Measurements from ENCODE around the gene BABAM2. TPM values are rescaled to one million over a fixed set of nuclear protein-coding genes. Genes with fewer than 3 reads are reported as not detected.

Gene BABAM2
- total and polyA plus RNA-seq, 2 of the 4 experiments (the other 2 are of a cell fraction), result 20.9 to 23.1 TPM

DNA sequence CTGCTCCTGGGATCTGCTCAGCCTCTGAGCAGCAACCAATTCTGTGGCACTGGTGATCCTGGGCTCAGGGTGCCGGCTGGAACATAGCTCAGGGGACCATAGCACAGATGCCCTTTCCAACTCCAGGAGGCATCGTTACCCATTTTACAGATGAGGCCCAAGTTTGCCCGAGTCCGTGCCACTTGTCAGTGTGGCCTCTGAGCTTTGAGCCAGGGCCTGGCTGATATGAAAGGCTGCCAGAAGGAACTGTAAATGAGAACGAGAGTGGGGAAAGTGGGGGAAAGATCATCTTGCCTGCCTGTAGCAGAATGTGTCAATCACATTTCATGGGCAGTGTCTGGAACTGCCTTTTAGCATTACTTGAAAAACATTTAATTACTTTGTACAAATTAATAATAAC, 478.8 kb downstream of the BABAM2 start:
- ChIA-PET CTCF (no interaction called here), POLR2A (ENCODE audit: unreplicated experiment) (no interaction called here)
- BruUV-seq (replicated peaks), result no TSS peak
- H2BK5ac ChIP-seq (ENCODE audit: low read depth, low read length, poor library complexity, severe bottlenecking), result no peak overlapping the region
- dilution Hi-C loops (cut with HindIII; ENCODE audit: low sequenced_read_pairs, unreplicated experiment), result no loop called here
- H3K4me2 ChIP-seq (ENCODE audit: low read depth, low read length), result no peak overlapping the region
- in situ Hi-C loops (cut with MboI; ENCODE audit: low sequenced_read_pairs), result no loop called here
- no peak overlapping the region for H2AK5ac ChIP-seq (ENCODE audit: low read depth, low read length)
- H2BK15ac ChIP-seq (ENCODE audit: low read depth, low read length), result no peak overlapping the region
- no peak overlapping the region for H2BK20ac ChIP-seq (ENCODE audit: low read depth, low read length)
- DNase-seq, result no peak
- no CpG with 5 or more reads among the region's 5 CpGs for WGBS, 2 experiments (ENCODE audit: extremely low coverage in 2 of 2, insufficient read length in 1 of 2)
- no peaks in the 10 kb centered on the region for H4K20me1 ChIP-seq (ENCODE audit: insufficient read depth, low read length)
- H2AK9ac ChIP-seq (replicated peaks; ENCODE audit: low read depth, low read length, poor library complexity), result no peak overlapping the region
- no peak for TF ChIP-seq POLR2A (IDR thresholded peaks at IDR 0.05; ENCODE audit: low read depth, low read length)
- TF ChIP-seq ELK1 (IDR thresholded peaks at IDR 0.05; ENCODE audit: borderline replicate concordance, low read depth, low read length), result no peak
- TF ChIP-seq RFX5 (IDR thresholded peaks at IDR 0.05; ENCODE audit: low read depth, low read length), result no peak
- TF ChIP-seq MAZ (IDR thresholded peaks at IDR 0.05; ENCODE audit: borderline replicate concordance, low read depth, low read length), result no peak
- no peak for TF ChIP-seq MAFK (IDR thresholded peaks at IDR 0.05; ENCODE audit: low read depth, low read length)
- TF ChIP-seq CHD1 (IDR thresholded peaks at IDR 0.05; ENCODE audit: low read depth, low read length), result no peak
- TF ChIP-seq SMC3 (IDR thresholded peaks at IDR 0.05; ENCODE audit: low read depth, low read length), result no peak
- TF ChIP-seq RCOR1 (IDR thresholded peaks at IDR 0.05; ENCODE audit: insufficient replicate concordance, low read length), result no peak
- intact Hi-C loops (cut with micrococcal nuclease), result no loop called here
- no peak for ATAC-seq (ENCODE audit: low read depth)
- H4K91ac ChIP-seq (ENCODE audit: insufficient read depth, low read depth, low read length), result no peak overlapping the region
- no peak overlapping the region for H3K4ac ChIP-seq (ENCODE audit: low read depth, low read length)
- H3K9ac ChIP-seq (ENCODE audit: low read depth, low read length), result no peak overlapping the region
- no peak overlapping the region for H4K5ac ChIP-seq (ENCODE audit: low read depth, low read length)
- H3K27me3 ChIP-seq (ENCODE audit: control insufficient read depth, insufficient read depth, low read length), result peaks cover 5% of the 10 kb centered on the region
- H4K8ac ChIP-seq (ENCODE audit: low read depth in 2 of 2, low read length in 2 of 2), result no peak overlapping the region
- H3K9me1 ChIP-seq (ENCODE audit: insufficient read depth, low read length), result no peaks in the 10 kb centered on the region
- no peak overlapping the region for H2AFZ ChIP-seq (replicated peaks; ENCODE audit: low read length, poor library complexity)
- H3K27ac ChIP-seq (ENCODE audit: insufficient read depth, low read length), result no peak overlapping the region
- no peak overlapping the region for H3K56ac ChIP-seq (ENCODE audit: extremely low read depth, insufficient read depth, low read length)
- H3K4me3 ChIP-seq (ENCODE audit: insufficient read depth, low read depth, low read length), result no peak overlapping the region
- H3K79me1 ChIP-seq (ENCODE audit: low read depth in 1 of 2, low read length in 2 of 2), result no peaks in the 10 kb centered on the region
- no peak overlapping the region for H3K23ac ChIP-seq (ENCODE audit: low read depth, low read length)
- H2BK120ac ChIP-seq (ENCODE audit: low read depth, low read length), result no peak overlapping the region
- H3K18ac ChIP-seq (ENCODE audit: low read depth, low read length), result no peak overlapping the region
- H3K9me3 ChIP-seq (ENCODE audit: control insufficient read depth, insufficient read depth, low read length), result no peaks in the 10 kb centered on the region
- no peak overlapping the region for H3K14ac ChIP-seq (replicated peaks; ENCODE audit: low read depth, low read length)
- peaks cover 2% of the 10 kb centered on the region; the same call in 1 of the 2 replicates for H3K4me1 ChIP-seq (ENCODE audit: control insufficient read depth, insufficient read depth, low read length)
- H3K36me3 ChIP-seq (ENCODE audit: control insufficient read depth, insufficient read depth, low read length), result no peaks in the 10 kb centered on the region
